Hematopoietic multipotent progenitor cell treated with erythropoietin and hydrocortisone succinate and interleukin-3 and kit ligand, for 8 days (in vitro differentiated cells): ENCODE measurements around the gene NFIC.

ENCODE experiments used
- DNase-seq: peaks from one replicate; pipeline ENCODE4 v3.0.0-alpha.2; 2015

NFIC gene

GRCh38 chr19:3455393-3455955, 89.1 kb downstream of the NFIC start:
- no peak for DNase-seq

GRCh38 chr19:3455960-3456601, 89.7 kb downstream of the NFIC start:
- no peak for DNase-seq

GRCh38 chr19:3456925-3457527, 90.6 kb downstream of the NFIC start:
- no peak for DNase-seq

GRCh38 chr19:3457528-3458228, 91.3 kb downstream of the NFIC start:
- DNase-seq: no peak

- DNase-seq: no peak
Measured at GRCh38 chr19:3458229-3459088, 92.1 kb downstream of the NFIC start.

GRCh38 chr19:3459089-3459881, 92.9 kb downstream of the NFIC start:
- peak; percentile 45 for DNase-seq

GRCh38 chr19:3459965-3460582, 93.7 kb downstream of the NFIC start:
- no peak for DNase-seq

GRCh38 chr19:3462991-3463713, 96.8 kb downstream of the NFIC start:
- no peak for DNase-seq

GRCh38 chr19:3463714-3464586, 97.6 kb downstream of the NFIC start:
- DNase-seq: no peak

GRCh38 chr19:3464587-3465235, 98.3 kb downstream of the NFIC start:
- DNase-seq: no peak

- DNase-seq: no peak
Measured at GRCh38 chr19:3465552-3465951, 99.2 kb downstream of the NFIC start.

GRCh38 chr19:3466635-3467034, 100.3 kb downstream of the NFIC start:
- no peak for DNase-seq

- DNase-seq: no peak
Measured at GRCh38 chr19:3467437-3468198, 101.2 kb downstream of the NFIC start.

GRCh38 chr19:3468211-3468610, 101.8 kb downstream of the NFIC start:
- DNase-seq: no peak

GRCh38 chr19:3469638-3470499, 103.5 kb downstream of the NFIC start:
- DNase-seq: no peak

- DNase-seq: no peak
Measured at GRCh38 chr19:3470500-3471128, 104.2 kb downstream of the NFIC start.
